ENCODE results near the gene MT1B. TPM values are rescaled to one million over a fixed set of nuclear protein-coding genes. Genes with fewer than 3 reads are reported as not detected.
A peak's percentile ranks its signal among the peaks of the same experiment; 100 is the strongest.

Gene MT1B
- total RNA-seq, 1 experiment from 2014 or later: not detected

DNA sequence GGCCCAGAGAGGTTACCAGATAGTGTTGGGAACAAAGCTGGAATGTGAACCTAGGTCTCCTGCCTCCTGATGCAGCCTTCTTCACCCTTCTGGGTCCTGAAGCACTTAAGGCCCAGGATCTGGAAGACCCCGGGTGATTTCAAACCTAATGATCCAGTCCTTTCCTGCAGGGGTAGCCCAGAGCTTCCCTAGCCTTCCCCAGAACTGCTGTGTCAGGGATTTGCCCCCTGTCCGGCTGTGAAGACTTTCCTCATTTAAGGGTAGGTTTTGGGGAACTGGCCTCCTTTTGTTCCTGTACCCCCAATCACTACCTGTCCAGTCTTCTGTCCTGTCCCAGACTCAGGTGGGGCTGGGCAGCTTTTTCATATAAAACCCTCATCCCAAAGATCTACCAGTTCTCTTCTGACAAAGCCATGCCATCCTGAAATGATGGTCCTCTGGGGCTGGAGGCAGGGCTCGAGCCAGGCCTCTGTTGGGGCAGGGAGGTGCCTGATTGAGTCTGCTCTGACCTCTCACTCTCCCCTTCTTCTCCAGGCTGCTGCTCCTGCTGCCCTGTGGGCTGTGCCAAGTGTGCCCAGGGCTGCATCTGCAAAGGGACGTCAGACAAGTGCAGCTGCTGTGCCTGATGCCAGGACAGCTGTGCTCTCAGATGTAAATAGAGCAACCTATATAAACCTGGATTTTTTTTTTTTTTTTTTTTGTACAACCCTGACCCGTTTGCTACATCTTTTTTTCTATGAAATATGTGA lies 31.9 kb downstream of the MT1B start:
- Mint-ChIP-seq H3K9me3 (peaks cover 9 to 11% of the 10 kb centered on the region in 2 experiments), H3K27ac (no peak overlapping the region), H3K27me3 (ENCODE audit: low read depth) (peaks cover 54% of the 10 kb centered on the region), H3K36me3 (ENCODE audit: insufficient read depth in 1 of 3, low read depth in 3 of 3) (peaks cover 3 to 13% (median 8%) of the 10 kb centered on the region in 3 experiments; a peak in 6 of 7 replicates), H3K4me3 (peak overlapping the region in 1 of 2 experiments; percentile 89; a peak in 4 of 5 replicates), H3K4me1 (peaks cover 19 to 24% of the 10 kb centered on the region in 2 experiments)
- H3K9ac ChIP-seq (ENCODE audit: extremely low read depth, insufficient read length, low read length): no peak overlapping the region
- H3K27ac ChIP-seq (ENCODE audit: insufficient read length, low read depth, low read length): no peak overlapping the region
- no peaks in the 10 kb centered on the region for H3K79me2 ChIP-seq (ENCODE audit: insufficient read depth, low read length)
- TF ChIP-seq, protein P1, sequence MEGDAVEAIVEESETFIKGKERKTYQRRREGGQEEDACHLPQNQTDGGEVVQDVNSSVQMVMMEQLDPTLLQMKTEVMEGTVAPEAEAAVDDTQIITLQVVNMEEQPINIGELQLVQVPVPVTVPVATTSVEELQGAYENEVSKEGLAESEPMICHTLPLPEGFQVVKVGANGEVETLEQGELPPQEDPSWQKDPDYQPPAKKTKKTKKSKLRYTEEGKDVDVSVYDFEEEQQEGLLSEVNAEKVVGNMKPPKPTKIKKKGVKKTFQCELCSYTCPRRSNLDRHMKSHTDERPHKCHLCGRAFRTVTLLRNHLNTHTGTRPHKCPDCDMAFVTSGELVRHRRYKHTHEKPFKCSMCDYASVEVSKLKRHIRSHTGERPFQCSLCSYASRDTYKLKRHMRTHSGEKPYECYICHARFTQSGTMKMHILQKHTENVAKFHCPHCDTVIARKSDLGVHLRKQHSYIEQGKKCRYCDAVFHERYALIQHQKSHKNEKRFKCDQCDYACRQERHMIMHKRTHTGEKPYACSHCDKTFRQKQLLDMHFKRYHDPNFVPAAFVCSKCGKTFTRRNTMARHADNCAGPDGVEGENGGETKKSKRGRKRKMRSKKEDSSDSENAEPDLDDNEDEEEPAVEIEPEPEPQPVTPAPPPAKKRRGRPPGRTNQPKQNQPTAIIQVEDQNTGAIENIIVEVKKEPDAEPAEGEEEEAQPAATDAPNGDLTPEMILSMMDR (conservative IDR thresholded peaks at IDR 0.05): no peak
- H2AK5ac ChIP-seq (ENCODE audit: insufficient read length, low read length): no peak overlapping the region
- H3K23me2 ChIP-seq (ENCODE audit: insufficient read length, low read depth, low read length, poor library complexity, severe bottlenecking): peaks cover 8% of the 10 kb centered on the region
- H2BK120ac ChIP-seq (ENCODE audit: low read depth, low read length, poor library complexity, severe bottlenecking): no peak overlapping the region
- peak overlapping the region; percentile 79 for H3K4me2 ChIP-seq (ENCODE audit: insufficient read depth, insufficient read length, low read length)
- WGBS (ENCODE audit: extremely low coverage, insufficient read length, low lambda C conversion rate): no CpG with 5 or more reads among the region's 5 CpGs
- no peak overlapping the region for H3K4ac ChIP-seq (ENCODE audit: low read depth, low read length)
- no peak overlapping the region for H2BK12ac ChIP-seq (ENCODE audit: insufficient read length, low read depth, low read length)
- no peak overlapping the region for H3K18ac ChIP-seq (ENCODE audit: insufficient read length, low read depth, low read length)
- H2BK5ac ChIP-seq (ENCODE audit: insufficient read length, low read length): no peak overlapping the region
- no peaks in the 10 kb centered on the region for H3K27me3 ChIP-seq (ENCODE audit: insufficient read depth, low read length)
- H2AFZ ChIP-seq (ENCODE audit: low read length): no peak overlapping the region
- H3K56ac ChIP-seq (ENCODE audit: insufficient read length, low read depth, low read length): no peak overlapping the region
- no peak overlapping the region for H4K5ac ChIP-seq (ENCODE audit: insufficient read length, low read depth, low read length)
- no peak overlapping the region for H2BK15ac ChIP-seq (ENCODE audit: low read depth, low read length)
- no peak overlapping the region for H3K14ac ChIP-seq (ENCODE audit: insufficient read depth, low read length)
- H3T11ph ChIP-seq (ENCODE audit: low read length): no peak overlapping the region
- H4K20me1 ChIP-seq (ENCODE audit: control insufficient read depth, insufficient read depth, insufficient read length): no peaks in the 10 kb centered on the region
- H3K79me1 ChIP-seq (ENCODE audit: insufficient read depth, low read depth, low read length, poor library complexity, severe bottlenecking): no peaks in the 10 kb centered on the region
- H2BK20ac ChIP-seq (ENCODE audit: low read depth, low read length, poor library complexity, severe bottlenecking): no peak overlapping the region
- H3K4me1 ChIP-seq (ENCODE audit: insufficient read depth, low read length): no peaks in the 10 kb centered on the region
- H3K9me3 ChIP-seq (ENCODE audit: control insufficient read depth, low read depth, low read length): no peaks in the 10 kb centered on the region
- H3K23ac ChIP-seq (ENCODE audit: insufficient read length, low read depth, low read length): no peak overlapping the region
- no peak overlapping the region for H4K8ac ChIP-seq (replicated peaks; ENCODE audit: insufficient read length, low read depth, low read length)
- no peak for DNase-seq
- no peak overlapping the region for H4K91ac ChIP-seq (ENCODE audit: insufficient read length, low read depth, low read length)

Data from H9 (cell line).